Cardiac septum (tissue), 1 donor: ENCODE data around the gene ZNF117. TPM values are rescaled to one million over a fixed set of nuclear protein-coding genes. Genes with fewer than 3 reads are reported as not detected.
"Not testable (repeated sequence)": the region's sequence is repeated elsewhere in the genome, so short reads cannot be mapped to it uniquely, and the experiment has no call there.

ENCODE experiments used
- DNase-seq: peaks from one replicate; pipeline ENCODE4 v3.0.0-alpha.2; 2020; ENCODE audit warnings: low spot score
- intact Hi-C: fragments of 100-400 bp; cut with DNase I; formaldehyde crosslinking; loops from one replicate; pipeline ENCODE4 v1.14.0; 2022
- total RNA-seq: library from RNA; stranded (reverse); fragmentation: NEBNext Ultra II Directional; extraction: Animal tissue kit (Norgen Biotek cat#: 25700); gene quantifications from one replicate; pipeline ENCODE4 v1.2.1, GENCODE V29; 2021
- donor health status: DM: no; HTN: no; CAD: no.

Gene ZNF117
- total RNA-seq, 1 donor from 2014 or later, result 6.0 TPM

- DNase-seq, result no peak
- intact Hi-C loops, result no loop called here
Measured at GRCh38 chr7:64998865-64999164, 8.0 kb upstream of the ZNF117 start.

- intact Hi-C loops, result no loop called here
- no peak for DNase-seq
Measured at GRCh38 chr7:64997927-64998391, 7.1 kb upstream of the ZNF117 start.

GRCh38 chr7:64997164-64997908 lies 6.5 kb upstream of the ZNF117 start:
- intact Hi-C loops, result no loop called here
- no peak for DNase-seq

- intact Hi-C loops, result no loop called here
Measured at GRCh38 chr7:64996305-64996704, 5.5 kb upstream of the ZNF117 start.

GRCh38 chr7:64993901-64994300 lies 3.1 kb upstream of the ZNF117 start:
- intact Hi-C loops, result no loop called here
- DNase-seq, result no peak

More at GRCh38 chr7:64996305-64996704, 5.5 kb upstream of the ZNF117 start:
- DNase-seq, result no peak

GRCh38 chr7:64992971-64993370 lies 2.1 kb upstream of the ZNF117 start:
- intact Hi-C loops, result no loop called here
- no peak for DNase-seq

GRCh38 chr7:64990216-64990615 lies 620 bp downstream of the ZNF117 start:
- intact Hi-C loops, result no loop called here
- no peak for DNase-seq

- DNase-seq, result no peak
- intact Hi-C loops, result no loop called here
Measured at GRCh38 chr7:64978497-64979203, 12.2 kb downstream of the ZNF117 start.

GRCh38 chr7:64965594-64965993 lies 25.2 kb downstream of the ZNF117 start:
- DNase-seq, result no peak
- intact Hi-C loops, result no loop called here

- no peak for DNase-seq
- intact Hi-C loops, result no loop called here
Measured at GRCh38 chr7:64959072-64959747, 31.6 kb downstream of the ZNF117 start.

GRCh38 chr7:64951250-64951848 lies 39.5 kb downstream of the ZNF117 start:
- DNase-seq, result no peak

GRCh38 chr7:64950673-64951072 lies 40.2 kb downstream of the ZNF117 start:
- DNase-seq, intact Hi-C loops: not testable (repeated sequence)

More at GRCh38 chr7:64951250-64951848, 39.5 kb downstream of the ZNF117 start:
- intact Hi-C loops, result no loop called here

GRCh38 chr7:64948774-64949173 lies 42.1 kb downstream of the ZNF117 start:
- intact Hi-C loops, DNase-seq: not testable (repeated sequence)

GRCh38 chr7:64947252-64948000 lies 43.4 kb downstream of the ZNF117 start:
- DNase-seq, result no peak
- intact Hi-C loops, result no loop called here

GRCh38 chr7:64946772-64947171 lies 44.1 kb downstream of the ZNF117 start:
- intact Hi-C loops, result no loop called here
- DNase-seq, result no peak

- DNase-seq, result no peak
- intact Hi-C loops, result no loop called here
Measured at GRCh38 chr7:64945503-64946175, 45.2 kb downstream of the ZNF117 start.

- intact Hi-C loops, DNase-seq: not testable (repeated sequence)
Measured at GRCh38 chr7:64944667-64945502, 46.0 kb downstream of the ZNF117 start.

GRCh38 chr7:64940021-64940420 lies 50.8 kb downstream of the ZNF117 start:
- DNase-seq, intact Hi-C loops: not testable (repeated sequence)
